Gastroesophageal sphincter (tissue), 3 donors: ENCODE measurements around the gene MBOAT2.

Source experiments
- POLR2A ChIP-seq, 2 donors: fragments of 450-650 bp; IDR thresholded peaks; one replicate each; pipeline ENCODE4 v1.6.1; 2017; ENCODE audit warnings: antibody characterized with exemption in 2 of 2, mild to moderate bottlenecking in 2 of 2, moderate library complexity in 1 of 2
- POLR2AphosphoS5 ChIP-seq: sonication (generic); formaldehyde crosslinking; IDR thresholded peaks from one replicate; pipeline ENCODE4 v1.6.1; 2017; ENCODE audit warnings: antibody characterized with exemption
- TF ChIP-seq, protein P1 (sequence below), 4 experiments: fragments of 200-600 bp in 2 of 4; fragments of 450-650 bp in 2 of 4; sonication (generic) in 1 of 4; IDR thresholded peaks; one replicate each; pipeline ENCODE4 v1.5.1; 2017 to 2019; ENCODE audit warnings: antibody characterized with exemption in 4 of 4, mild to moderate bottlenecking in 2 of 4, moderate library complexity in 2 of 4

DNA sequence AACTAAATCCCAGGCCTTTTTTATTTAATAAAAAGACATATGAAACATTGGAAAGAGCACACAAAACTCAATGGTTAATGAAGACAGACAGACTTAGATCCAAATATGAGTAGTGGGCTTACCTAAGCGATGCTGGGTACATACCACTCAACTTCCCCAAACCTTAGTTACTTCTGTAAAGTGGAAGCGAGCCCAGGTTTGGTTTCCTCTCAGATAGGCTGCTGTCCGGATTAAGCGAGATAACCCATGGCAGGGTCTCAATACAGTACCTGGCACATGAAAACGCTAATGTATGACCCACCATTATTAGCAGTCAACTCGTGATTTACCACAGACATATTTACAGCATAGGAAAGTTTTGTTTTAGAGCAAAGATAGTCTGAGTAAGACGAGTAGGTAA is 21.6 kb downstream of the MBOAT2 start:
- TF ChIP-seq POLR2A (IDR thresholded peaks at IDR 0.05) (no peak), POLR2AphosphoS5 (no peak)
- TF ChIP-seq, protein P1, sequence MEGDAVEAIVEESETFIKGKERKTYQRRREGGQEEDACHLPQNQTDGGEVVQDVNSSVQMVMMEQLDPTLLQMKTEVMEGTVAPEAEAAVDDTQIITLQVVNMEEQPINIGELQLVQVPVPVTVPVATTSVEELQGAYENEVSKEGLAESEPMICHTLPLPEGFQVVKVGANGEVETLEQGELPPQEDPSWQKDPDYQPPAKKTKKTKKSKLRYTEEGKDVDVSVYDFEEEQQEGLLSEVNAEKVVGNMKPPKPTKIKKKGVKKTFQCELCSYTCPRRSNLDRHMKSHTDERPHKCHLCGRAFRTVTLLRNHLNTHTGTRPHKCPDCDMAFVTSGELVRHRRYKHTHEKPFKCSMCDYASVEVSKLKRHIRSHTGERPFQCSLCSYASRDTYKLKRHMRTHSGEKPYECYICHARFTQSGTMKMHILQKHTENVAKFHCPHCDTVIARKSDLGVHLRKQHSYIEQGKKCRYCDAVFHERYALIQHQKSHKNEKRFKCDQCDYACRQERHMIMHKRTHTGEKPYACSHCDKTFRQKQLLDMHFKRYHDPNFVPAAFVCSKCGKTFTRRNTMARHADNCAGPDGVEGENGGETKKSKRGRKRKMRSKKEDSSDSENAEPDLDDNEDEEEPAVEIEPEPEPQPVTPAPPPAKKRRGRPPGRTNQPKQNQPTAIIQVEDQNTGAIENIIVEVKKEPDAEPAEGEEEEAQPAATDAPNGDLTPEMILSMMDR (IDR thresholded peaks at IDR 0.05) = no peak
